Left lung (tissue), 10 donors: ENCODE data around the gene HIGD1C. TPM values are rescaled to one million over a fixed set of nuclear protein-coding genes. Genes with fewer than 3 reads are reported as not detected.
"Not testable (repeated sequence)": the region's sequence is repeated elsewhere in the genome, so short reads cannot be mapped to it uniquely, and the experiment has no call there.

Experiments
- ATAC-seq: fragments of 200-7000 bp; cut with Tn5 transposase; one replicate; pipeline ENCODE4 v1.9.1; 2020; ENCODE audit warnings: moderate library complexity
- DNase-seq, 4 donors: peaks; one replicate each; pipeline ENCODE4 v3.0.0-alpha.2; 2013 to 2020
- H3K27ac ChIP-seq, 2 donors: fragments of 200-600 bp; sonication (generic) in 1 of 2; one replicate each; pipeline versions ENCODE4 v1.5.0 to v1.8.0; 2020 to 2021
- H3K27me3 ChIP-seq, 2 donors: fragments of 200-600 bp; sonication (generic) in 1 of 2; one replicate each; pipeline versions ENCODE4 v1.5.0 to v1.8.0; 2020 to 2021
- H3K36me3 ChIP-seq, 2 donors: fragments of 200-600 bp; sonication (generic) in 1 of 2; one replicate each; pipeline versions ENCODE4 v1.5.0 to v1.8.0; 2020 to 2021
- H3K4me1 ChIP-seq, 2 donors: fragments of 200-600 bp; one replicate each; pipeline ENCODE4 v1.8.0; 2021
- H3K4me3 ChIP-seq, 2 donors: fragments of 200-600 bp; sonication (generic) in 1 of 2; one replicate each; pipeline versions ENCODE4 v1.5.0 to v1.8.0; 2020 to 2021; ENCODE audit warnings: mild to moderate bottlenecking in 1 of 2
- H3K9me3 ChIP-seq, 2 donors: fragments of 200-600 bp; sonication (generic) in 1 of 2; one replicate each; pipeline versions ENCODE4 v1.5.0 to v1.8.0; 2020 to 2021
- intact Hi-C, 2 donors: fragments of 100-400 bp; cut with DNase I; formaldehyde crosslinking; loops; one replicate each; pipeline versions ENCODE4 v1.11.2 to v1.14.2; 2022
- polyA plus RNA-seq, 6 donors: library from polyadenylated mRNA; unstranded; fragments of 120-200 nt; gene quantifications; one replicate each; pipeline ENCODE4 v1.2.1, GENCODE V29; 2013; ENCODE audit not compliant: insufficient read length in 6 of 6
- total RNA-seq, 2 donors: library from RNA; stranded (reverse); fragmentation: NEBNext Ultra II Directional; extraction: Animal tissue kit (Norgen Biotek cat#: 25700); gene quantifications; one replicate each; pipeline ENCODE4 v1.2.1, GENCODE V29; 2021
- TF ChIP-seq, protein P1 (sequence below), 2 donors: fragments of 200-600 bp; sonication (generic) in 1 of 2; IDR thresholded peaks; one replicate each; pipeline versions ENCODE4 v1.5.0 to v1.8.0; 2021; ENCODE audit warnings: antibody characterized with exemption in 2 of 2
- donor health status: DM: no; HTN: yes; CAD: no.
- donor health status: DM: no; HTN: no; CAD: no.

Gene HIGD1C
- total and polyA plus RNA-seq, 8 donors, result 0.53 to 0.94 (median 0.56) TPM; not detected in 3

DNA sequence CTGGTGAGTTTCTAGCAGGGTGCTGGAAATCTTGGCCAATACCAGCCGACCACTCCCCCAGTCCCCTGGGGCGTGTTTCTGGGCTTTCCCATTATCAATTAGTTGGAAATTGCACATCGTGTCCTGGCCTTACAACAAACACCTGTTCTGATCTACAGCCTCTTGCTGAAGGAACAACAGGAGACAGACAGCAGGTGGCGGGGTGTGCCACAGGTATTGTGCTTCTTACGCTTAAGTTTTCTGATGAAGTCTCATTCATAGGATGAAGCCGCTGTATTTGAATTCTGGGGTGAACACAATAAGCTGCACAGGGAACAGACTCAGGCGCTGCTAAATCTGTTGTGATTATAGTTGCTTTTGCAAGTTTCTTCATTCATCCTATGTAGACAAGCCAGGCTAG, 703 bp downstream of the HIGD1C start:
- TF ChIP-seq, protein P1, sequence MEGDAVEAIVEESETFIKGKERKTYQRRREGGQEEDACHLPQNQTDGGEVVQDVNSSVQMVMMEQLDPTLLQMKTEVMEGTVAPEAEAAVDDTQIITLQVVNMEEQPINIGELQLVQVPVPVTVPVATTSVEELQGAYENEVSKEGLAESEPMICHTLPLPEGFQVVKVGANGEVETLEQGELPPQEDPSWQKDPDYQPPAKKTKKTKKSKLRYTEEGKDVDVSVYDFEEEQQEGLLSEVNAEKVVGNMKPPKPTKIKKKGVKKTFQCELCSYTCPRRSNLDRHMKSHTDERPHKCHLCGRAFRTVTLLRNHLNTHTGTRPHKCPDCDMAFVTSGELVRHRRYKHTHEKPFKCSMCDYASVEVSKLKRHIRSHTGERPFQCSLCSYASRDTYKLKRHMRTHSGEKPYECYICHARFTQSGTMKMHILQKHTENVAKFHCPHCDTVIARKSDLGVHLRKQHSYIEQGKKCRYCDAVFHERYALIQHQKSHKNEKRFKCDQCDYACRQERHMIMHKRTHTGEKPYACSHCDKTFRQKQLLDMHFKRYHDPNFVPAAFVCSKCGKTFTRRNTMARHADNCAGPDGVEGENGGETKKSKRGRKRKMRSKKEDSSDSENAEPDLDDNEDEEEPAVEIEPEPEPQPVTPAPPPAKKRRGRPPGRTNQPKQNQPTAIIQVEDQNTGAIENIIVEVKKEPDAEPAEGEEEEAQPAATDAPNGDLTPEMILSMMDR (IDR thresholded peaks at IDR 0.05), result no peak
- intact Hi-C loops, result no loop called here

DNA sequence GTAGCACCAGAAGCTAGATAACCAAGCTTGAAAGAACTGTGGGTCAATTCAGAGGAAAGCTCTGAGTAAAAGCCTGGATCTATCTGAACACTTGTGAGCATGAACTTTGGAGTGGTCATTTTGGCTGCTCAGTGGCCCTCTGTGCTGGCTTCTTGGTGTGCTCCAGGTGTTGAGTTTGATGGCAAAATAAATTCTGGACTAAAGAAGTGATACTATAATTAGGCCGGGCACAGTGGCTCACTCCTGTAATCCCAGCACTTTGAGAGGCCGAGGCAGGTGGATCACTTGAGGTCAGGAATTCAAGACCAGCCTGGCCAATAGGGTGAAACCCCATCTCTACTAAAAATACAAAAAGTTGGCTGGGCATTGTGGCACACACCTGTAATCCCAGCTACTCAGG, 2.4 kb downstream of the HIGD1C start:
- H3K27me3 ChIP-seq, DNase-seq, H3K27ac ChIP-seq, H3K9me3 ChIP-seq, intact Hi-C loops, ATAC-seq, H3K36me3 ChIP-seq, H3K4me3 ChIP-seq: not testable (repeated sequence)
- peaks cover 0 to 10% of the 10 kb centered on the region in 2 donors for H3K4me1 ChIP-seq

More for the DNA sequence above, 703 bp downstream of the HIGD1C start:
- no peak overlapping the region for H3K4me3 ChIP-seq
- H3K36me3 ChIP-seq, result no peaks in the 10 kb centered on the region
- DNase-seq, result no peak
- H3K27me3 ChIP-seq, result no peaks in the 10 kb centered on the region
- peaks cover 0 to 10% of the 10 kb centered on the region in 2 donors for H3K4me1 ChIP-seq
- H3K27ac ChIP-seq, result no peak overlapping the region
- no peak for ATAC-seq
- no peaks in the 10 kb centered on the region for H3K9me3 ChIP-seq

DNA sequence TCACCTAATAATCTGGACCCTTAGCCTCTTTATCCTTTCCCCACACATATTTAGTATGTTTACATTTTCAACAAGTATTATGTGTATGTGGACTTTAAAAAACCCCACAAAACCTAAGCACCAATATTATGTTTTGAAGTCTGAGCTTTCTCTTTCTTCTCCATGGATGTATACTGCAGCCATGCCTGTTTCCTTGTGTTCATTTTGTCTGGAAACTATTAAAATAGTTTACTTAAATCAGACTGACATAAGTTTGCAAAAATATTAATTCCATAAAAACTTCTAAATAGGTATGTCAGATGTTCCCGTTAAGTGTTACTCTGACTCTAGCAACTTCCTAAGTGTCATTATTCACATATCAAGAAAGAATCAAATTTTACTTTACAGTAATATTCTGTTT, 2.9 kb downstream of the HIGD1C start:
- Histone ChIP-seq H3K36me3 (no peaks in the 10 kb centered on the region), H3K27ac (no peak overlapping the region), H3K9me3 (no peaks in the 10 kb centered on the region), H3K27me3 (no peaks in the 10 kb centered on the region), H3K4me1 (peaks cover 0 to 10% of the 10 kb centered on the region in 2 donors), H3K4me3 (no peak overlapping the region)
- DNase-seq (no peak), ATAC-seq (no peak)
- intact Hi-C loops, result no loop called here
- TF ChIP-seq, protein P1 (IDR thresholded peaks at IDR 0.05), result no peak

DNA sequence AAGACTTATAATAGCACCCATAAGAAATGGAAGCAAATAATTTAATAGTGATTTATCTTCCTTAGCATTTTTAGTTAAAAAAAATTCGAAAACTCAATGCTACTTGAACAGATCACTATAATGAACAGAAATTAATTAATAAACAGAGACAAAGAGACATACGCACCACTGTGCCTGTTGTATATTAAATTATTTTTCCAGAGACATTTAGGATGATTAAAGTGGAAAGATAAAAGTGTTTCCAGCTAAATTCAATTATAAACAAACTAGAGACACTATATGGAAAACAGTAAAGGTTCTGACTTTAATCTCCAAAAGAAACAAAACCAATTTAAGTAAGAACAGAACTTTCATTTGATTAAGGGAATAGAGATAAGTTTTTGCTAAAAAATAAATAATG, 3.4 kb downstream of the HIGD1C start:
- intact Hi-C loops, result no loop called here
- TF ChIP-seq, protein P1 (IDR thresholded peaks at IDR 0.05), result no peak
- Histone ChIP-seq H3K27me3 (no peaks in the 10 kb centered on the region), H3K4me1 (peaks cover 0 to 10% of the 10 kb centered on the region in 2 donors), H3K27ac (no peak overlapping the region), H3K36me3 (no peaks in the 10 kb centered on the region), H3K9me3 (no peaks in the 10 kb centered on the region), H3K4me3 (no peak overlapping the region)
- DNase-seq (no peak), ATAC-seq (no peak)

DNA sequence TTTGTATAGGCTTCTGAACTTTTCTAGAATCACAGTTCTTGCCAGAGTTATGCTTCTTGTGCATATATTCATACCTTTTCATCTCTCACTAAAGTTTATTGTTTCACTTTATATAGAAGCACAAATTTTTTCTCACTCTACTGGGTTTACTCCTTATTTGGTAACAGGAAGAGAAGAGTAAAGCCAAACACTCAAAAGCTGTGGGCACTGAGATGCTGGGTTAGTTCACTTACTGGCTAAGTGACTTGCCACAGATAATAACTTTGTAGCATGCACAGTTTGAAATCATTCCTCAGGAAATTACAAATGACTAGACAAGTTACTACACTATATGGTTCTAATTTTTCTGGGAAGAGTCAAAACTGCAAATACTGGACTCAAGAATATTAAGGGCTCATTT, 7.8 kb downstream of the HIGD1C start:
- Histone ChIP-seq H3K4me3 (no peak overlapping the region), H3K9me3 (no peaks in the 10 kb centered on the region), H3K27ac (no peak overlapping the region), H3K27me3 (no peaks in the 10 kb centered on the region), H3K36me3 (no peaks in the 10 kb centered on the region), H3K4me1 (no peaks in the 10 kb centered on the region)
- TF ChIP-seq, protein P1 (IDR thresholded peaks at IDR 0.05), result no peak
- no peak for DNase-seq
- ATAC-seq, result peak; percentile 58
- intact Hi-C loops, result no loop called here

DNA sequence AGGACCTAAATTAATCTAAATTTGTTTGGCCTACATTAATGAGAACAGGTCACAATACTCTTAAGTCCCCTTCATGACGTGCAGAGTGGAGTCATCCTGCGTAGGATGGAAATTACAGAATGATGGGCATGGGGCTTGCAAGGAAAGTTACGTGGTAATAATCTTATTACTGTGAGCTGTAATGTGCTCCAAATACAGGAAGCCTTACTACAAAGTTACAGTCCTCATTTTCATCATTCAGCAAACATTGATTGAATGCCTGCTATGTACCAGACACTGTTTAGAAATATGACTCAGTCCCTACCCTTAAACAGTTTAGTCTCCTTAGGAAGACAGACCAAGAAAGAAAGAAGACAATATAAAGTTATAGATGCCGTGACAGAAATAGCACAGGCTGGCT, 9.4 kb downstream of the HIGD1C start:
- TF ChIP-seq, protein P1 (IDR thresholded peaks at IDR 0.05), result no peak
- Histone ChIP-seq H3K4me1 (no peaks in the 10 kb centered on the region), H3K27me3 (no peaks in the 10 kb centered on the region), H3K9me3 (no peaks in the 10 kb centered on the region), H3K27ac (no peak overlapping the region), H3K36me3 (no peaks in the 10 kb centered on the region), H3K4me3 (no peak overlapping the region)
- intact Hi-C loops, result no loop called here
- ATAC-seq (peak; percentile 32), DNase-seq (no peak)
